Stimulated activated CD8-positive, alpha-beta memory T cell treated with anti-CD3 and anti-CD28 coated beads, Interleukin-4, amount 100 ng/mL, for 4 hours (primary cell): Measurements from ENCODE around the gene DDX23.
A peak's percentile ranks its signal among the peaks of the same experiment; 100 is the strongest.
"Not testable (repeated sequence)": the region's sequence is repeated elsewhere in the genome, so short reads cannot be mapped to it uniquely, and the experiment has no call there.

Experiments
- DNase-seq, 2 donors: peaks; one replicate each; pipeline ENCODE4 v3.0.0-alpha.2; 2020; ENCODE audit warnings: low read depth in 2 of 2, low spot score in 1 of 2

DDX23 gene

DNA sequence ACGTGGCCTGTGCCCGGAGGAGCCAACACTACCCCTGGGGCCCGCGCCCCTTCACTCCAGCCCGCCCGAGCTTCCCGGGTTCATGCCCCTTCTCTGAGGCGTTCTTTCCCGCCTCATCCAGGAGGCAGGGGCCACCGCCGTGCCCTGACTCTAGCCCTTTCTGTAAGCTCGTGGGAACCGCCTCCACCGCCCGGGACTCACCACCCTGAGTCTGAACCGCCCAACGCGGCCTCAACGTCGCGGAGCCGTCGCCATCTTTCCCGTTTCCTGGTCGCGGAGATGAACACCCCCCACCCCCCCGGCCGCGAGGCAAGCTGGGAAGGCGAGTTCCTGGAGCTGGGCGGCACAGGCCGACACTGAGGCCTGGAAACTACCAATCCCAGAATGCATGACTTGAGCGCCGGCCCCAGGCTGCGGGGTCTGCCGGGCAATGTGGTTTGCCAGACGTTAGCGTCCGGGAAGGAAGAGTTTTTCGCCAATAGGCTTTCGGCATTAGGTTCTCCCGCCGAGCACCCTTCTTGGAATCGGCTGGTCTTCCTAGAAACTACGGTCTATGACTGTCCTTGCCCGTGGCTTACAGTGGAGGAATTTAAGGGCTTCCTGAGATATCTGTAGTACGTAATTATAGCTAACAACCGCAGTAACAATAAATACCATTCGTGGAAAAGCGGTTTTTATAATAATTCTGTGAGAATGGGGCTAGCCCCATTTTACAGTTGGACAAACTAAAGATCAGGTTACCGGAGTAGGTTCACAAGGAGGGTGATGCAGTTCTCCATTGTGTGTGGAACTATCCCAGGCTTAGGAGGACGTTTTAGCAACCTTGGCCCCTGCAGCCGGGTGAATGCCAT lies at the start of gene DDX23:
Gene DDX23, minus strand, starts transcription at position 281 of the 851 bp plus-strand sequence. CDS start 6,381 bp downstream, outside the sequence.
- DNase-seq, result peak; percentile 78 to 88

DNA sequence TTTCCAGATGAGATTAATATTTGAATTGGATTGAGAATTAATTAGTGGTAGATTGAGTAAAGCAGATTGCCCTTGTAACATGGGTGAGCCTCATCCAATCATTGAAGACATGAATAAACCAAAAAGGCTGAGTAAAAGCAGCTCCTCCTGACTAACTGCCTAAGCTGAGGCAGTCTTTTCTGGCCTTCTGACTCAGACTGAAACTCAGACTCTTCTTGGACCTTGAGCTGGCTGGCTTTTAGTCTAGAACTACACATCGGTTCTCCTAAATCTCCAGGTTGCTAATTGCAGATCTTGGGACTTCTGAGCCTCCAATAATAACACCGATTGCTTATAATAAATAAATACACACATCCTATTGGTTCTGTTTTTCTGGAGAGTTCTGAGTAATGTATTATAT lies 49.3 kb upstream of the DDX23 start:
- no peak for DNase-seq

DNA sequence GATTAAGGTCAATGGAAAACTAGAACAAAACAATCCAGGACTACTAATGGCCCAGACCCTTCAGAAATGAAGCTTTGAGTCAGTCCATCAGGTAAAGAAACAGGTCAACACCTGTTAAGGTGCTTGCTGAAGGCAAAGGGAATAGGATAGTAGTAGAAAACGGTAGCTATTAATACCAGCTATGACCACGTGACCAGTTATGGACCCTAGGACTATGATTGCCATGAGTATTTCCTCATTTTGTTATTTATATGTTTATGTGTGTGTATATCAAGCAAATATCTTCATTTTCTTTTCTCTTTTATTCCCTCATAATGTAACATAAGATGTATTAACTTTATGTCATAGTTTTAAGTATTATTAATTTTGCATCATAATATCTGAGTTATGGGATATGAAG lies 47.7 kb upstream of the DDX23 start:
- no peak for DNase-seq

DNA sequence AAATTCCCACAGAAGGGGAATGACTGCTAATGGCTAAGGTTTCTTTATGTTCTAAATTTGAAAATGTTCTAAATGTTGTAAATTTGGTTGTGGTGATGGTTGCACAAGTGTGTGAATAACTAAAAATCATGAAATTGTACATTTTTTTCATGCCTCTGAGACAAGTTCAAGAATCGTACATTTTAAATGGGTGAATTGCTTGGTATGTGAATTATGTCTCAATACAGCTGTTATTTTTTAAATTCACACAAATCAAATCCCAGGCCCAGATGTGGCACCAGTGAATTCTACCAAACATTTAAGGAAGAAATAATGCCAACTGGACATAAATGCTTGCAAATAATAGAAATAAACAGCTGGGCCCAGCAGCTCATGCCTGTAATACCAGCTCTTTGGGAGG lies 42.3 kb upstream of the DDX23 start:
- DNase-seq, result no peak

DNA sequence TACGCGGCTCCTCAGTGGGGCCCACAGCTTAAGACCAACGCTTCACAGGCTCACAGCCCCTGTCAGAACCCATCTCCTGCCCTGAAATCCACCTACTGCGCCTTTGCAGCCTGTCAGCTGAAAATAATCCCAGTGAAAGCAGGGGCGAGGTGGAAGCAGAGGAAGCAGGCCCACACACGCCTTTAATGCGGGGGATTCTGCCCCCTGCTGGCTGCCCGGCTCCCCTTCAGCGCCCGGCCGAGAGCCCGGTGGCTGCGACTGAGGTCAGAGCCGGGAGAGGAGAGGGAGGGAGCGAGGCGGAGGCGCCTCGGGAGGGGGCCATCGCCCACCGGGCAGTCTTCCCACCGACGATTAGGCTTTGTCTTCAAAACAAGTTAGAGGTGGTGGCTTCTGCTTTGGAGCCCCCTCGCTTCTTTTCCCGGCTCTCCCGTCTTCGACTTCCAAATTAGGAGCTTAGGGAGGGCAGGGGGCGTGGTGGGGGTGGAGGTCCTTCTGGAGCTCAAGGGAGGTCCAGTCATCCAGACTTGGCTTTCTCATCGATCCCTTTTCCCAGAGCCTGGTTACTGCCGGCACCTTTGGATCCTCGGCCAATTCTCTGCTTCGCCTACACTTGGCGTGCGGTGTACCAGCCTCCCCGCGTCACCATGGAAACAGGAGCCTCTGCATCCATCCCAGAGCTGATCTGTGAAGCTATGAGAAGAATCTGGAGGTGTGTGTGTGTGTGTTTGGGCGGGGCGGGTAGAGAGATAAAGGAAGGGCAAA lies 38.9 kb upstream of the DDX23 start:
- DNase-seq, result peak; percentile 38 to 46

DNA sequence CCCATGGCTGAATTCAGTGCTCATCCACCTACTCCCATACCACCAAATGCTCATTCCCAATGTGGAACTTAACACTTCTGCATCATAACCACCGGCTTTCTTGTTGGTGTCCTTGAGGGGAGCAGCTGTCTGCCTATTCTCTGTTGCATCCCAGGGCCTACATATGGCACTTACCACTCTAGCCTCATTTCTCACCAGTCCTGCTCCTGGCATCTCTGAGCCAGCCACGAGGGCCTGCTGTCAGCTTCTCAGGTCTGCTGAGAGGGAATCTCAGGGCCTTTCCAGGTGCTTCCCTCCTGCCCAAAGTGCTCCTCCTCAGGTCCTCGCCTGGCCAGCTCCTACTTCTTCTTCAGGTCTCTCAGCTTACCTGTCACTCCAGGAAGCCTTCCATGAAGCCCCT lies 37.7 kb upstream of the DDX23 start:
- no peak for DNase-seq

DNA sequence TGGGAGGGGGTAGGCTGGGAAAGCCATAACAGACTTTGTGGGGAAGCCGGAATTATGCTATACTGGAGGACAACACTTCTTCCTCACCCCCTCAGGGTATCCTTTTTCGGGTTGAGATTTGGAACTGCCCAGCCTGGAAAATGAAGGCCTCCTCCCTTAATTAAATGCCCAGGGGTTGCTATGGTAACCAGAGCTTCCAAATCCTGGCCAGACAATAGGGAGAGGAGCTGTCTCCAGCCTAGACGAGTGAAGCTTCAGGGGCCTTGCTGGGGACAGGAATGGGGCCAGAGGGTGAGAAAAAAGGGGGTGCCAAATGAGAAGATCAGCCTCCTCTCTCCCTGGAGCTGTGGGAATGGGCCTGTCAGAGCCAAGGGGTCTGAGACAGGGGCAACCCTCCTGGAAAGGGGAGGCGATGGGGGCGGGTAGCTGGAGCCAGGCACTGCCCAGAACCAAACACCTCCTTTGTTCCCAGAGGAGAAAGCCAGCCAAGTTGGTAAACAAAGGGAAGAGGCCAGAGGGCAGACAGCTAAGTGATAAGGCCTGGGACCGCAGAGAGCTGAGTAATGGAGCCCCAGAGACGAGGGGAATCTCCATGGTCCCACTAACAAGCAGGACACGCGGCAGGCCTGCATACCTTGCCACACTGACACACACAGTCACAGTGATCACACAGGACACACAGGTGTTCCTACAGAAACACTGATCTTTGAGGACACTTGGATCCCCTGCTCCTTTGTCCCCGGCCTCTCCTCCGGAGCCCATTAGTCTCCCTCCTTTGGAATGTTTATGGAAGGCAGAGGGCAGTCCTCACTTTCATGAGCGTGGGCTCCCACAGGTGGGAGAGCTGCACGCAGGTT lies 31.6 kb upstream of the DDX23 start:
- DNase-seq, result no peak

DNA sequence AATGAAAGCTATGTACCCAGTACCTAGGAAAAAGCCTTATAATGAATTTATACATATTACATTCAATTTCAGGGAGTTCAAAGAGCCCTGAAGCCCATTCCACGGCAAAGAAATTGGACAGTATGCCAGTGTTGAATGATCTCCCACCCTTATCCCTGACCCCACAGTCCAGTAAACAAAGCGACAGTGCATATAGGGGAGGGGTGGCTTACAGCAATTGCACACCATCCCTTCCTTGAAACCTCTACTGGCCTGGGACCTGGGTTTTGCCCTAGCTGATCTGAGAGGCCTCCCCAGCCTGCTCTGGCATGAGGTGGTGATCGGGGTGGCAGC lies 31.0 kb upstream of the DDX23 start:
- no peak for DNase-seq

DNA sequence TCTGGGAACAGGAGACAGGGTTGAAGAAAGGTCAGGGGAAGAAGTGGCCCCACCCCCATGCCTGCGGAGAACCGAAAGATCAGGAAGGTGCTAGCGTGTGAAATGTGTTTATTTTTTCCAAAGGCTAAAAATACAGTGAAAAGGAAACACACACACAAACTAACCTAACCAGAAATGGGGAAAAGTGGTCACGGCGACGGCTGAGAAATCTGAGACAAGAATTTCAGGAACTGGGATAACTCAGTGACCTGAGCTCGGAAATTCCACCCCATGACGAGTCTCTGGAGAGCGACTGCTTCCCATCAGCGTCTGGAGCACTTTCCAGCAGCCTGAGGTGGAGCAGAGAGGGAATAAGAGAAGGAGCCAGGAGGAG lies 30.3 kb upstream of the DDX23 start:
- DNase-seq, result no peak

DNA sequence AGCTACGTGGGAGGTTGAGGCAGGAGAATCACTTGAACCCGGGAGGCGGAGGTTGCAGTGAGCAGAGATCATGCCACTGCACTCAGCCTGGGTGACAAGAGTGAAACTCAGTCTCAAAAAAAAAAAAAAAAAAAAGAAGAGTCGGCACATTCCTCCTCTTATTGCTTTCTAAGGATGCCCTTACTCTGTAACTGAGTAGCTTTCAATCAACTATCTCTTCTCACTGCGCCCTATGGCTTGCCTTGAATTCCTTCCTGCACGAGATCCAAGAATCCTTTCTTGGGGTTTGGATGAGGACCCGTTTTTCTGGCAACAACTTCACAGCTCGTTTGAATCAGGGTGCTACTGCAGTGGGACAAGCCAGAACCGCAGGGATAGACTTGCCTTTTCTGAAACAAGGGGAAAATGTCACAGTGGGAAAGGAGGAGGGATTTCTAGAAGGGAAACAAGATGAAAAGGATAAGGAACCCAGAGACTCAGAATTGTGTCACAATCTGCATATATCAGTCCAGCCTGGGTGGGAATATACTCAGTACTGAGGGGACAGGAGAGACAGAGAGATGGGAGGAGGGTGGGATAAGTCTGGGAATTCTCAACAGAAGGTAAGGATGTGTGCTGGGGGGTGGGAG lies 29.8 kb upstream of the DDX23 start:
- no peak for DNase-seq

DNA sequence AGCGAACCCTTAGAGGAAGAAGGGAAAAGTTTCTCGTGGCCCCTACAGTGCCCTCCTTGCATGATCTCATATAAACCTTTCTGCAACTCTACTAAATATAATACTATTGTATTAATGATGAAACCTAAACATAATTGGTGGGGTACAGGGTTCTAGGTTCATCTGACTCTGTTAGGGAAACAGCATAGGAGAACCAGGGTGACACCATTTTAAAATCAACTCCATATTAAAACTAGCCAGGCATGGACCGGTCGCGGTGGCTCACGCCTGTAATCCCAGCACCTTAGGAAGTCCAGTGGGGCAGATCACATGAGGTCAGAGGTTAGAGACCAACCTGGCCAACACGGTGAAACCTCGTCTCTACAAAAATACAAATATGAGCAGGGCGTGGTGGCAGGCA lies 28.7 kb upstream of the DDX23 start:
- DNase-seq, result no peak

DNA sequence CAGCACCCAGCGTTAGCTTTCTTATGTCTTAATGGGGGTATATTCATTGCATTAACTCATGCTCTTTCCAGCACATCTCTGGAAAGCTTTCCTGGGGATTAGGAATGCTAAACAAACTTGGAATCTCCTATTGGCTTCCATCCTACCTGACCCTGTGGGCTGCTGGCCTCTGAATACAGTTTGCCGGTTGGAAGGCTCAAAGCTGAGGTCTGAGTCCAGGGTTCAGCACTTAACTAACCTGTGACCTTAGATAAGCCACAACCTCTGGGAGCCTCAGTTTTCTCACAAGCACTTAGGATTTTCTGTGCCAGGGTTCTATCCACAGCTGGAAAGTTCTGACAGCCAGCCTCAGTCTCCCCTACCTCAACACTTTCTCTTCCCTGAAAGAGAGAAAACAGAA lies 26.6 kb upstream of the DDX23 start:
- DNase-seq, result no peak

DNA sequence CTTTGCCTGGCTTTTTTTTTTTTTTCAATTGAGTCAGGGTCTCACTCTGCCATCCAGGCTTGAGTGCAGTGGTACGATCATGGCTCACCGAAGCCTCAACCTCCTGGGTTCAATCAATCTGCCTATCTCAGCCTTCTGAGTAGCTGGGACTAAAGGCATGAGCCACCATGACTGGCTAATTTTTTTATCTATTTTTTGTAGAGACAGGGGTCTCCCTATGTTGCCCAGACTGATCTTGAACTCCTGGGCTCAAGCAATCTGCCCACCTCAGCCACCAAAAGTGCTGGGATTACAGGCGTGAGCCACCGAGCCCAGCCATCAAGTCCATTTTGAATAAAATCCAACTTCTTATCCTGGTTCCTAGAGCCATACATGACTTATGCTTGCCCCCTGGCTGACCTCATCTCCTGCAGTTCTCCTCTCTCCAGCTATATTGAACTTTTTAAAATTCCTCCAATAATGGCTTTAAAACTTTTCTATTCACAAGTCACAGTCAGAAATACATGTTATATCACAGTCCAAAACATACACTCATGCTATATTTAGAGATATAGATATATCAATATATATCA lies 24.1 kb upstream of the DDX23 start:
- no peak for DNase-seq

DNA sequence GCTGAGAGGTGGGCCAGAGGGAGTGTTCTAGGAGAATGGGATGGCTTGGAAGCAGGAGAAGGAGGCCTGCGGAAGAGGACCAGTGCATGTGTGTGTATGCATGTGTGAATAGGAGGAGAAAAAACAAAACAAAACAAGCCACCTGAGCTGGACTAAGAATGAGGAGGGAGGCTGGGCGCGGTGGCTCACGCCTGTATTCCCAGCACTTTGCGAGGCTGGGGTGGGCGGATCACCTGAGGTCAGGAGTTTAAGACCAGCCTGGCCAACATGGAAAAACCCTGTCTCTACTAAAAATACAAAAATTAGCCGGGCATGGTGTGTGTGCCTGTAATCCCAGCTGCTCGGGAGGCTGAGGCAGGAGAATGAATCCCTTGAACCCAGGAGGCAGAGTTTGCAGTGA lies 21.6 kb upstream of the DDX23 start:
- not testable (repeated sequence) for DNase-seq

DNA sequence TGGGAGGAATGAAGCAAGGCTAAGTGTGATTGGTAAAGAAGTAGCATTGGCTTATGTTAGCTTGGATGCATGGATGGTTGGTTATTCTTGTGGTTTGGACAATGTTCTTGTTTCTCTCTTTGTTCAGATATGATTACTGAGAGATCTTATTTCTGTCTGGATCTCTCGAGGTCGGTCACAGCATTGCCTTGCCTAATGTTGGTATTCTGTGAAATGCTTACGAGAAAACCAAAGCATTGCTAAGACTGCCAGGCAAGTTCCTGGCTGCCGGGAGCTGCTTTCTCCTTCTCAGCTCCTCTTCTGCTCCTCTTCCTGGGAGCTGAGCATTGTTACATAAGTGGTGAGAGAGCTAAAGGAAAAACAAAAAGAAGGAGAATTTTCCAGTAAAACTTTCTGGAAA lies 21.1 kb upstream of the DDX23 start:
- no peak for DNase-seq

DNA sequence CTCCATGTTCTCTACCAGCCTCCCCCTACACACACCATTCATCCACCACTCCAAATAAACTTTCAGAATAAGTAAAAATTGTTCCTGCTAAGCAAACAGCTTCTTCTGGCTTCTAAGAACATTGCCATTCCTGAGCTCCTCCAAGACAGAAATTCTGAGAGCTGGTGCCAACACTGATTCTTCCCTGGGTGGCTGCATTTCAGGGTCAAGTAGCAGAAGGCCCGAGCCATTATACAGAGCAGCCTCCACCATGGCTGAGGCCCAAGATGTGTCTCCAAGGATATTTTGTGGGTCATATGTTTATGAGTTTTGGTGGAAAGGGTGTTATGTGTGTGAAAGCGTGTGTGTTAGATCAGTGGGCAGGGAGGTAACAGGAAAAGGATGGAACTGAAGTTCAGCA lies 17.2 kb upstream of the DDX23 start:
- DNase-seq, result no peak

DNA sequence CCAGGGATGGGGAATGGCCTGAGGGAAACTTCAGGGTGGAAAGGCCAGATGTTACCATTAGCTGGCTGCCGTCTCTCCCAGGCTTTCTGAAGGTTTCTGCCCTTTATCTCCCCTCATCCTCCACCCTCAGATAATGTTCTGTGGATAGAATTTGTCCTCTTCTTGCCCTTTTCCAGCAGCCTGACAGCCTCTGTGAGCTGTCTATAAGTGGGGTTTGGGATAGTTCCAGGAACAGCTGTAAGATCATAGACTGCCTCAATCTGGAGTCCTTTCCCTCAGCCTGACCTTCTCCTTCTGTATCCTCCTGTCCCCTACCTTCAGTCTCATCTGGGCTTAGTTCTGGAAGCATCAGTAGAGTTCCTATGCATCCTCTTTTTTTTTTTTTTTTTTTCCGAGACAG lies 16.5 kb upstream of the DDX23 start:
- no peak for DNase-seq

DNA sequence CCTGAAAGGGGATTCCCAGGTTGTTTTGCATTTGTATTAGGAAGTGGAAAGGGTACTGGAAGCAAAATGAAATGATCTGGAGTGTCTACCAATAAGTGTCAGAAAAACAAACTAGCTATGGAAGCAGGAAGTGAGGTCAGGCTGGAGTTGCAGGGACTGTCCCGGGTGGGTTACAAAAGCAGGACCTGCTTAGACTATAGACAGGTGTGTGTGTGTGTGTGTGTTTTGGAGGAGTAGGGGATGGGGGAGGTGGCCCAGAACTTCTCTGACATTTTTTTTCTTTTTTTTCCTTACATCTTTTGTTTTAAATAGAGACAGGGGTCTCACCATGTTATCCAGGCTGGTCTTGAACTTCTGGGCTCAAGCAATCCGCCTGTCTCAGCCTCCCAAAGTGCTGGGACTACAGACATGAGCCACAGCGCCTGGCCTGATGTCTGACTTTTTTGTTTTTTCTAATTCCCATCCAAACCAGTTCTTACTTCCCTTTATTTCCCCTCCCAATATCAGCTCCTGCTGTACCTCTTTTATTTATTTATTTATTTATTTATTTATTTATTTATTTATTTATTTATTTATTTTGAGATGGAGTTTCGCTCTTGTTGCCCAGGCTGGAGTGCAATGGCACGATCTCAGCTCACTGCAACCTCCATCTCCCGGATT lies 14.2 kb upstream of the DDX23 start:
- no peak for DNase-seq

DNA sequence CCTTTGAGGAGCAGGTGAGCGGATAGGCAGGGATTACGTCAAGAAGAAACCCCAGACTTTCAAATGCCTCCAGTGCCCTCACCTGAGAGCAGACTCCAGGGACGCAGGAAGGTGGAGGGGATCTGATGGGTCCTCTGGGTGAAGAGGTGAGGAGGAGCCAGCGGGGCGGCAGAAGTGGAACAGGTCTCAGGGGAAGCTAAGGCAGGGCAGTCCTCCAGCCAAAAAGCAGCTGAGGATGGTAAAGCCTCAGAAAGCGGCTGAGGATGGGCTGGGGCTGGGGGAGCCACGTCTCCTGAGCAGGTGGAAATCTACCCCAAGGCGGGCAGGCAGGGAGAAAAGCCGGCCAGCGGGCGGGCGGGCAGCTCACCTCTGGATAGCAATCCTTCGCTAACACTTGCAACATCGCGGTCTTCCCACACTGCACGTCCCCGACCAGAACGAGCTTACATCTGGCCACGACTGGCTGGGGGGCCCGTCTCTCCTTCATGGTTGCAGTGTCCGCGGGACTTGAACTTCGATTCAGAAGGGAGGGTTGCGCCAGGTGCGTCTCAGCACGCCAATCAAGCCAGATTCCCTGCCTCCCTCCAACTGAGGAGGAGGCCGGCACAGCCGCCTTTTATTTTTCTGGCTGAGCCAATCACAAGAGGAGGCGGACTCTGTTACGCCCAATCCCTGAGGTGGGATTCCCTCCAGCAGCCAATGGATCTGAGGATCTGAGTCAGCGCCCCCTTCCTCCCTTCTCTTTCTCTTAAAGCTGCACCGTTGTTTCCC lies 13.5 kb upstream of the DDX23 start, which contains the start of gene RND1:
Gene RND1, minus strand, starts transcription at position 590 of the 771 bp plus-strand sequence. Its CDS starts 103 bp downstream, at position 487.
- DNase-seq, result peak; percentile 38 to 61

DNA sequence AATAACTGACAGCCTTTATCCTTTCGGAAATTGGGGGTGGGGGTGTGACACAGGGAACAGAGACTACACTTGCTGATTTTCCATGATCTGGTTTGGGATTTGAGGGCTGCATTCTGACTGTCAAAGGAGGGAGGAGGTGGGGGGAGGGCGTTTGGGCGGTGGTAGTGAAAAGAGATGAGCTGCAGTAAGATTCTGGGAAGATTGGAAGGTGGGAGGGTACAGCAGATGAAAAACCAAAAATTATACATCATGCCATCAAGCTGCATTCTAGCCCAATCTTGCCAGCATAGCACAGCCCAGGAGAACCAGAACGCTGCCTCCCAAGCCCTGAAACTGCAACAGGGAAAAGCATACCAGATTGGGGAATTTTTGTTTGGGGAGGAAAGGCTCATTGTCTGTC lies 11.3 kb upstream of the DDX23 start:
- no peak for DNase-seq
